Measurements from ENCODE around the gene ZNF784. TPM values are rescaled to one million over a fixed set of nuclear protein-coding genes. Genes with fewer than 3 reads are reported as not detected.

ZNF784 gene
- total RNA-seq, 1 donor from 2014 or later: 12.4 TPM

GRCh38 chr19:55598034-55598433, 26.3 kb downstream of the ZNF784 start:
- H3K9me3 Mint-ChIP-seq: peaks cover 5% of the 10 kb centered on the region
- H3K27me3 Mint-ChIP-seq (ENCODE audit: low read depth): no peaks in the 10 kb centered on the region
- H3K4me3 Mint-ChIP-seq: peak overlapping the region; percentile 61
- DNase-seq (ENCODE audit: low read depth, low spot score): no peak
- no peak overlapping the region for H3K27ac Mint-ChIP-seq (ENCODE audit: unreplicated experiment)
- no peak for TF ChIP-seq CTCF (conservative IDR thresholded peaks at IDR 0.05)
- H3K4me1 Mint-ChIP-seq: peaks cover 14% of the 10 kb centered on the region
- peaks cover 28% of the 10 kb centered on the region for H3K36me3 Mint-ChIP-seq (ENCODE audit: low read depth)

GRCh38 chr19:55597501-55597921, 26.9 kb downstream of the ZNF784 start:
- Mint-ChIP-seq H3K36me3 (ENCODE audit: low read depth) (peaks cover 28% of the 10 kb centered on the region), H3K27me3 (ENCODE audit: low read depth) (no peaks in the 10 kb centered on the region), H3K4me1 (peaks cover 14% of the 10 kb centered on the region), H3K9me3 (peaks cover 5% of the 10 kb centered on the region), H3K4me3 (no peak overlapping the region), H3K27ac (ENCODE audit: unreplicated experiment) (no peak overlapping the region)
- DNase-seq (ENCODE audit: low read depth, low spot score): no peak
- no peak for TF ChIP-seq CTCF (conservative IDR thresholded peaks at IDR 0.05)

GRCh38 chr19:55596304-55596703, 28.1 kb downstream of the ZNF784 start:
- Mint-ChIP-seq H3K4me1 (peaks cover 13% of the 10 kb centered on the region), H3K4me3 (peak overlapping the region; percentile 29), H3K27ac (ENCODE audit: unreplicated experiment) (no peak overlapping the region), H3K36me3 (ENCODE audit: low read depth) (peaks cover 32% of the 10 kb centered on the region), H3K27me3 (ENCODE audit: low read depth) (no peaks in the 10 kb centered on the region), H3K9me3 (peaks cover 5% of the 10 kb centered on the region)
- no peak for TF ChIP-seq CTCF (conservative IDR thresholded peaks at IDR 0.05)
- no peak for DNase-seq (ENCODE audit: low read depth, low spot score)

GRCh38 chr19:55594996-55595545, 29.3 kb downstream of the ZNF784 start:
- Mint-ChIP-seq H3K36me3 (ENCODE audit: low read depth) (peaks cover 32% of the 10 kb centered on the region), H3K9me3 (peaks cover 5% of the 10 kb centered on the region), H3K4me1 (peaks cover 7% of the 10 kb centered on the region), H3K4me3 (peak overlapping the region; percentile 27), H3K27me3 (ENCODE audit: low read depth) (no peaks in the 10 kb centered on the region), H3K27ac (ENCODE audit: unreplicated experiment) (no peak overlapping the region)
- DNase-seq (ENCODE audit: low read depth, low spot score): no peak
- no peak for TF ChIP-seq CTCF (conservative IDR thresholded peaks at IDR 0.05)

- H3K9me3 Mint-ChIP-seq: no peaks in the 10 kb centered on the region
- DNase-seq (ENCODE audit: low read depth, low spot score): no peak
- no peak for TF ChIP-seq CTCF (conservative IDR thresholded peaks at IDR 0.05)
- peaks cover 27% of the 10 kb centered on the region for H3K36me3 Mint-ChIP-seq (ENCODE audit: low read depth)
- peak overlapping the region; percentile 15 for H3K4me3 Mint-ChIP-seq
- H3K27ac Mint-ChIP-seq (ENCODE audit: unreplicated experiment): no peak overlapping the region
- no peaks in the 10 kb centered on the region for H3K27me3 Mint-ChIP-seq (ENCODE audit: low read depth)
- peaks cover 3% of the 10 kb centered on the region for H3K4me1 Mint-ChIP-seq
Observed at GRCh38 chr19:55593096-55593772, 31.1 kb downstream of the ZNF784 start.
